Measurements from ENCODE around the gene C3orf18.

C3orf18 gene

GRCh38 chr3:50549226-50549625, 18.3 kb downstream of the C3orf18 start:
- DNase-seq: no peak

GRCh38 chr3:50545781-50546180, 21.8 kb downstream of the C3orf18 start:
- DNase-seq: no peak

- DNase-seq: peak; percentile 45
Measured at GRCh38 chr3:50542177-50543034, 25.1 kb downstream of the C3orf18 start.

GRCh38 chr3:50539356-50540286, 27.9 kb downstream of the C3orf18 start:
- DNase-seq: no peak

- no peak for DNase-seq
Measured at GRCh38 chr3:50537421-50538129, 30.0 kb downstream of the C3orf18 start.

- no peak for DNase-seq
Measured at GRCh38 chr3:50536471-50537180, 30.9 kb downstream of the C3orf18 start.

GRCh38 chr3:50534681-50535330, 32.7 kb downstream of the C3orf18 start:
- DNase-seq: no peak

- no peak for DNase-seq
Measured at GRCh38 chr3:50533807-50534461, 33.6 kb downstream of the C3orf18 start.

- no peak for DNase-seq
Measured at GRCh38 chr3:50533316-50533715, 34.2 kb downstream of the C3orf18 start.

- no peak for DNase-seq
Measured at GRCh38 chr3:50532062-50532705, 35.4 kb downstream of the C3orf18 start.

- no peak for DNase-seq
Measured at GRCh38 chr3:50531201-50531600, 36.3 kb downstream of the C3orf18 start.

GRCh38 chr3:50530001-50530970, 37.3 kb downstream of the C3orf18 start:
- no peak for DNase-seq

GRCh38 chr3:50525987-50526386, 41.6 kb downstream of the C3orf18 start:
- DNase-seq: no peak

GRCh38 chr3:50525191-50525910, 42.2 kb downstream of the C3orf18 start:
- no peak for DNase-seq

GRCh38 chr3:50524746-50525145, 42.8 kb downstream of the C3orf18 start:
- DNase-seq: no peak

- no peak for DNase-seq
Measured at GRCh38 chr3:50523279-50523811, 44.2 kb downstream of the C3orf18 start.

- DNase-seq: no peak
Measured at GRCh38 chr3:50521572-50521971, 46.0 kb downstream of the C3orf18 start.

- DNase-seq: no peak
Measured at GRCh38 chr3:50520849-50521248, 46.7 kb downstream of the C3orf18 start.
